C4-2B (cell line): ENCODE results near the gene ABHD2.
"Not testable (repeated sequence)": the region's sequence is repeated elsewhere in the genome, so short reads cannot be mapped to it uniquely, and the experiment has no call there.

Source experiments
- H3K27ac ChIP-seq: fragments of 450-650 bp; 2 replicates; pipeline ENCODE4 v1.5.1; 2017
- CTCF ChIP-seq: fragments of 450-650 bp; conservative IDR thresholded peaks from 2 replicates; pipeline ENCODE4 v1.5.1; 2017; ENCODE audit warnings: mild to moderate bottlenecking
- ZFX ChIP-seq: fragments of 450-650 bp; IDR thresholded peaks from 2 replicates; pipeline ENCODE4 v1.6.1; 2017

The ABHD2 gene

DNA sequence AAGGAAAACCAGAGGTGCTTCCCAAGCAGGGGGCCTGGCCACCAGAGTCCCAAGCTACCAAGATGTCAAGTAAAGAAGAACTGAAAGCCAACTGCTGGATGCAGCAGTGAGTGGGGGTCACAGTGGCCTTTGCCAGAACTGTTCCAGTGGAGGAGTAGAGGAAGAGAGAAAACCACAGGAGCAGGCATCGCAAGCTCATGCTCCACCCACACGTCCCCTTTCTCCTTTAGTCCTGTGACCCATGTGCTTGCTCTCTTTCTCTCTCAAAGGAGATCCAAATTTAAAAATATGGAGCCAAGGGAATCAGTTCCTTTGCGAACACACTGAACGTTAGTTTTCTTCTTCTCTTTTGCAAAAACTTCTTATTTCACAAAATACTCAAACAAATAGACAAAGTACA lies 12.4 kb upstream of the ABHD2 start:
- H3K27ac ChIP-seq = no peak overlapping the region
- no peak for TF ChIP-seq ZFX
- no peak for TF ChIP-seq CTCF

- TF ChIP-seq ZFX (no peak), CTCF (no peak)
- H3K27ac ChIP-seq = no peak overlapping the region
These were observed 10.5 kb upstream of the ABHD2 start for GRCh38 chr15:89077750-89078149.

GRCh38 chr15:89078851-89079810 lies 9.1 kb upstream of the ABHD2 start:
- no peak for TF ChIP-seq ZFX
- no peak for TF ChIP-seq CTCF
- H3K27ac ChIP-seq = no peak overlapping the region

DNA sequence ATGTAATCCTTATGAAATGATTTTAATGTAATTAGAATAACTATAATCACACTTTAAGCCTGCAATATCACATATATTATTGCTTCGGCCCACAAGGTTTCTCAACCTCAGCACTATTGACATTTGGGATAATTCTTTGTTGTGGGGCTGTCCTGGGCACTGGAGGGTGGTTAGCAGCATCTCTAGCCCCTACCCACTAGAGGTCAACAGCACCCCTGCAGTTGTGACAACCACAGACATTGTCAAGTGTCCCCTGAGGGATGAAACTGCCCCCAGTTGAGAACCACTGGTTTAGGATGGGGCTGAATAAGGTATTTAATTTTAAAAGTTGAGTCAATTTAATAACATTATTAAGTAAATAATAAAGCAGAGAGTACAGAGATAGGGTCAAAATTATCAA lies 6.4 kb upstream of the ABHD2 start:
- TF ChIP-seq ZFX = no peak
- TF ChIP-seq CTCF = no peak
- no peak overlapping the region for H3K27ac ChIP-seq

GRCh38 chr15:89083246-89083645 lies 5.0 kb upstream of the ABHD2 start:
- no peak for TF ChIP-seq CTCF
- no peak for TF ChIP-seq ZFX

DNA sequence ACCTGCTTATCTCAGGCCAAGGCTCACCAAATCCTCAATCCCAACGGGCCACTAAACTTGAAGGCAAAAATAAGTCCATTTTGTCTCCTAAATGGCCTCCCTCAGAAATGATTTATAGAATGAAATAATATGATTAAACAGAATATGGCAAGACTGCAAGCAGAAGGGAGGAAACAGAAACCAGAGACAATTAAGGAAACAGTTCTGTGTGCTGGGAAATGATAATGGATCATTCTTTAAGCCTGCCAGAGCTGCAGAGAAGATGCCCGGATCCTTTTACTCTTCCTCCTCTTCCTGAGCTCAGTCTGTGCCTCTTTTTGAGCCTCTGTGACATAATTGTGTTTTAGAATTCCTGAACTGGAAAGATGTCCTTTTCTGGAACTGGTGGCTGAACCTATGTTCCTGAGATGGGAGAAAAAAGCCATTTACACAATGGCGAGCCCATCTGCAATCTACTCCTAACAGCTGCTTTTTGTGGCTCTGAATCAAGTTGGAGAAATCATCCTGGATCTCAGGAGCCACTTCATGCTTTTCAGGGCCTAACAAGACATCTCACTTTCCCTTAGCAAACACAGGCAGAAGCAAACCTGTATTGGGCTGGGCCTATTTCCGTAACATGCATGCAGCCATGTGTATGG lies 2.8 kb upstream of the ABHD2 start:
- TF ChIP-seq CTCF (no peak), ZFX (no peak)
- H3K27ac ChIP-seq = no peak overlapping the region

More at GRCh38 chr15:89083246-89083645, 5.0 kb upstream of the ABHD2 start:
- no peak overlapping the region for H3K27ac ChIP-seq

- not testable (repeated sequence) for H3K27ac ChIP-seq
These were observed 2.3 kb upstream of the ABHD2 start for GRCh38 chr15:89085933-89086332.

DNA sequence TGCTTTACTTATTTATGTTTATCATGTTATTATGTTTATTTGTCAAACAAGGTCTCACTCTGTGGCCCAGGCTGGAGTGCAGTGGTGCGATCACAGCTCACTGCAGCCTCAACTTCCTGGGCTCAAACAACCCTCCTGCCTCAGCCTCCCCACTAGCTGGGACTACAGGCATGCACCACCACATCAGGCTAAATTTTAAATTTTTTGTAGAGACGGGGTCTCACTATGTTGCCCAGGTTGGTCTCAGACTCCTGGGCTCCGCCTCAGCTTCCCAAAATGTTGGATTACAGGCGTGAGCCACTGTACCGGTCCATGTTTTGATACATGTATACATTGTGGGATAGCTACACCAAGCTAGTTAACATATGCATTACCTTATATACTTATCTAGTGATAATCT lies 1.9 kb upstream of the ABHD2 start:
- not testable (repeated sequence) for H3K27ac ChIP-seq
